K562 (cell line): ENCODE results near the gene SCAPER. TPM values are rescaled to one million over a fixed set of nuclear protein-coding genes. Genes with fewer than 3 reads are reported as not detected.

Experiments
- ATAC-seq: fragments of 200-7000 bp; cut with Tn5 transposase; 3 replicates; pipeline ENCODE4 v1.9.1; 2020; ENCODE audit warnings: moderate library complexity
- BruUV-seq: library from RNA; stranded (reverse); fragments of 400-500 nt; replicated peaks from 2 replicates; lab custom pipeline; 2021; lab: Mats Ljungman, UMichigan
- CTCF ChIA-PET: fragments of 300-600 bp; formaldehyde crosslinking; extraction: SDS; loops from one replicate; lab custom pipeline; 2021; ENCODE audit warnings: low intra/inter-chr PET ratio; lab: Yijun Ruan, JAX
- POLR2A ChIA-PET: fragments of 300-600, 350-650 bp; sonication (Branson Sonifier 250); formaldehyde crosslinking; extraction: SDS; loops from one replicate; lab custom pipeline; 2021; ENCODE audit warnings: antibody characterized with exemption, inconsistent platforms; lab: Yijun Ruan, JAX
- DNase-seq, 4 experiments: peaks; one replicate each; pipeline versions ENCODE4 v3.0.0 to v3.0.0-alpha.2; 2011 to 2018; ENCODE audit warnings: low spot score in 3 of 4, mixed read lengths in 3 of 4; ENCODE audit errors: extremely low read depth in 1 of 4
- FAIRE-seq: peaks from 2 replicates; lab custom pipeline; 2011; peaks lifted over from hg19 to GRCh38; lab: Jason Lieb, UNC
- H2AFZ ChIP-seq: 2 replicates; pipeline ENCODE4 v1.6.0; 2011; ENCODE audit warnings: low read depth, low read length, control low read depth, inconsistent platforms
- H3K27ac ChIP-seq: fragments of 200-600 bp; 3 replicates; pipeline ENCODE4 v1.8.0; 2011; ENCODE audit warnings: low read depth, mild to moderate bottlenecking, control low read depth, inconsistent platforms, low read length, moderate library complexity, mixed read lengths; ENCODE audit errors: extremely low read depth
- H3K27me3 ChIP-seq, 2 experiments: fragments of 300-600 bp in 1 of 2; 2 replicates in 1 of 2; 3 replicates in 1 of 2; pipeline versions ENCODE4 v1.6.0 to v1.8.0; 2011; ENCODE audit warnings: inconsistent platforms in 2 of 2, low read length in 2 of 2, mild to moderate bottlenecking in 1 of 2, mixed read lengths in 1 of 2, moderate library complexity in 1 of 2; ENCODE audit not compliant: control insufficient read depth in 2 of 2, insufficient read depth in 2 of 2
- H3K36me3 ChIP-seq: fragments of 300-600 bp; 3 replicates; pipeline ENCODE4 v1.8.0; 2011; ENCODE audit warnings: mild to moderate bottlenecking, low read length, inconsistent platforms; ENCODE audit not compliant: control insufficient read depth, insufficient read depth
- H3K4me1 ChIP-seq, 2 experiments: fragments of 200-600 bp in 1 of 2; replicated peaks in 1 of 2; 2 replicates in 1 of 2; 3 replicates in 1 of 2; pipeline versions ENCODE4 v1.5.1 to v1.8.0; 2011; ENCODE audit warnings: inconsistent platforms in 2 of 2, low read length in 2 of 2, mild to moderate bottlenecking in 1 of 2, mixed read lengths in 1 of 2, moderate library complexity in 1 of 2; ENCODE audit not compliant: control insufficient read depth in 2 of 2, insufficient read depth in 2 of 2
- H3K4me2 ChIP-seq: 2 replicates; pipeline ENCODE4 v1.6.1; 2011; ENCODE audit warnings: low read length, control low read depth, inconsistent platforms, mixed read lengths; ENCODE audit not compliant: insufficient read depth
- H3K4me3 ChIP-seq: fragments of 200-600 bp; sonication (generic), shearing (Covaris generic); 2 replicates; pipeline ENCODE4 v1.5.1; 2016; ENCODE audit warnings: control low read depth, inconsistent platforms
- H3K79me2 ChIP-seq: fragments of 200-600 bp; 3 replicates; pipeline ENCODE4 v1.8.0; 2011; ENCODE audit warnings: low read length, inconsistent platforms; ENCODE audit not compliant: control insufficient read depth, insufficient read depth
- H3K9ac ChIP-seq, 2 experiments: 2 replicates each; pipeline versions ENCODE4 v1.6.0 to v1.6.1; 2011; ENCODE audit warnings: low read depth in 2 of 2, low read length in 2 of 2, control low read depth in 1 of 2, inconsistent platforms in 1 of 2, mild to moderate bottlenecking in 1 of 2, mixed read lengths in 1 of 2; ENCODE audit not compliant: insufficient read depth in 1 of 2
- H3K9me1 ChIP-seq: one replicate; pipeline ENCODE4 v1.6.0; 2011; ENCODE audit warnings: inconsistent platforms, mild to moderate bottlenecking, low read length, moderate library complexity; ENCODE audit not compliant: control insufficient read depth, insufficient read depth
- H3K9me3 ChIP-seq: replicated peaks from 2 replicates; pipeline ENCODE4 v1.5.1; 2011; ENCODE audit warnings: low read depth, low read length, inconsistent platforms; ENCODE audit not compliant: control insufficient read depth, insufficient read depth
- H4K20me1 ChIP-seq: replicated peaks from 2 replicates; pipeline ENCODE4 v1.6.1; 2011; ENCODE audit warnings: low read length, inconsistent platforms, mixed read lengths; ENCODE audit not compliant: control insufficient read depth, insufficient read depth
- CEBPG ChIP-seq, 3 experiments: fragments of 200-800 bp in 1 of 3; sonication (Bioruptor generic) in 1 of 3; sonication (generic) in 1 of 3; formaldehyde crosslinking in 1 of 3; IDR thresholded peaks in 2 of 3; conservative IDR thresholded peaks in 1 of 3; 2 replicates each; pipeline versions ENCODE4 v1.6.1 to v1.8.0; 2016 to 2022; ENCODE audit warnings: missing compliant biosample characterization in 2 of 3, missing genetic modification characterization in 2 of 3, mild to moderate bottlenecking in 1 of 3, missing genetic modification reagents in 1 of 3
- JUND ChIP-seq, 2 experiments: IDR thresholded peaks; 2 replicates in 1 of 2; 3 replicates in 1 of 2; pipeline ENCODE4 v1.6.1; 2011; ENCODE audit warnings: borderline replicate concordance in 2 of 2, low read depth in 2 of 2, low read length in 2 of 2, improper control_type of control experiment in 1 of 2, missing biosample characterization in 1 of 2, missing genetic modification characterization in 1 of 2, missing genetic modification reagents in 1 of 2
- ZNF121 ChIP-seq: sonication (generic); formaldehyde crosslinking; conservative IDR thresholded peaks from 2 replicates; pipeline ENCODE4 v1.8.0; 2022; ENCODE audit warnings: missing genetic modification reagents
- WGBS: fragments of 100-300 bp; shearing (Covaris generic); methylation state at CpG from one replicate; pipeline ENCODE4 v1.1.6; 2016; ENCODE audit warnings: low coverage, mixed read lengths; ENCODE audit not compliant: insufficient coverage; ENCODE audit errors: missing lambda C conversion rate; 5-methylcytosine and 5-hydroxymethylcytosine counted together
- in situ Hi-C: fragments of 300-500 bp; cut with MboI; formaldehyde crosslinking; loops from 4 replicates; pipeline ENCODE4 v1.15.0; 2018; ENCODE audit warnings: inconsistent platforms, mixed read lengths
- intact Hi-C: fragments of 100-400 bp; cut with micrococcal nuclease; formaldehyde crosslinking; loops from 2 replicates; pipeline ENCODE4 v1.14.2; 2022
- polyA plus RNA-seq, 8 experiments: library from polyadenylated mRNA; depleted of rRNA in 4 of 8; stranded (reverse) in 5 of 8; unstranded in 3 of 8; fragments of >200 nt; fragmentation: Nextera tagmentation in 2 of 8; fragmentation: Illumina TruSeq in 1 of 8; extraction: Ambion mirVana in 2 of 8; extraction: Trizol in 1 of 8; gene quantifications; 2 replicates each; pipeline versions ENCODE4 v1.2.1 to v1.2.3, GENCODE V29; 2011 to 2014; ENCODE audit warnings: inconsistent platforms in 1 of 8, missing spikeins in 1 of 8
- total RNA-seq, 7 experiments: library from RNA; depleted of rRNA in 6 of 7; stranded (reverse); fragments of >200 nt in 6 of 7; fragmentation: Illumina TruSeq in 2 of 7; extraction: Trizol in 2 of 7; gene quantifications; 2 replicates each; pipeline versions ENCODE4 v1.2.1 to v1.2.3, GENCODE V29; 2011 to 2021; ENCODE audit warnings: low replicate concordance in 1 of 7
- TF ChIP-seq, protein P1 (sequence below), 2 experiments: fragments of 450-650 bp in 1 of 2; sonication (generic) in 1 of 2; formaldehyde crosslinking in 1 of 2; IDR thresholded peaks in 1 of 2; conservative IDR thresholded peaks in 1 of 2; 2 replicates each; pipeline versions ENCODE4 v1.6.1 to v1.8.1; 2016 to 2023; ENCODE audit warnings: mild to moderate bottlenecking in 2 of 2, moderate library complexity in 2 of 2, inconsistent platforms in 1 of 2, missing genetic modification reagents in 1 of 2
- TF ChIP-seq, protein P2 (sequence below): conservative IDR thresholded peaks from 2 replicates; pipeline ENCODE4 v1.6.1; 2011; ENCODE audit warnings: low read depth, mild to moderate bottlenecking, low read length; ENCODE audit not compliant: control insufficient read depth
- TF ChIP-seq, protein P3 (sequence below), 2 experiments: fragments of 450-650 bp; IDR thresholded peaks; 2 replicates each; pipeline ENCODE4 v1.6.1; 2016

SCAPER gene
- total and polyA plus RNA-seq, 9 of the 15 experiments (the other 6 are each of a cell fraction or from before 2014, with no cell fraction given): 1.3 to 5.7 (median 3.2) TPM

DNA sequence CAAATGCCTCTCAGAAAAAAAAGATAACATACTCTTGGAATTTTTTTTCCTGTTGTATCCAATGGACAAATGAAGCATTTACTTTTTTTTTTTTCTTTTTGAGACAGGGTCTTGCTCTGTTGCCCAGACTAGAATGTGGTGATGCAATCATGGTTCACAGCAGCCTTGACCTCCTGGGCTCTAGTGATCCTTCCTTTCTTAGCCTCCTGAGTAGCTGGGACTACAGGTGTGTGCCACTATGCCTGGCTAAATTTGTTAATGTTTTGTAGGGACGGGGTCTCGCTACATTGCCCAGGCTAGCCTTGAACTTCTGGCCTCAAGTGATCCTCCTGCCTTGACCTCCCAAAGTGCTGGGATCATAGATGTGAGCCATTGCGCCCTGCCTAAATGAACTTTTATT, 401.3 kb downstream of the SCAPER start:
- Histone ChIP-seq H2AFZ (no peak overlapping the region), H4K20me1 (no peaks in the 10 kb centered on the region), H3K4me3 (no peak overlapping the region), H3K9me1 (no peaks in the 10 kb centered on the region), H3K9me3 (no peaks in the 10 kb centered on the region), H3K79me2 (no peaks in the 10 kb centered on the region), H3K36me3 (no peaks in the 10 kb centered on the region), H3K9ac (no peak overlapping the region), H3K4me2 (no peak overlapping the region), H3K4me1 (no peaks in the 10 kb centered on the region), H3K27ac (no peak overlapping the region), H3K27me3 (no peaks in the 10 kb centered on the region)
- TF ChIP-seq, protein P1, sequence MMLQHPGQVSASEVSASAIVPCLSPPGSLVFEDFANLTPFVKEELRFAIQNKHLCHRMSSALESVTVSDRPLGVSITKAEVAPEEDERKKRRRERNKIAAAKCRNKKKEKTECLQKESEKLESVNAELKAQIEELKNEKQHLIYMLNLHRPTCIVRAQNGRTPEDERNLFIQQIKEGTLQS (IDR thresholded peaks at IDR 0.05): peak; percentile 30; the same call in 1 of the 2 replicates
- TF ChIP-seq, protein P1 (CRISPR knock-in tag; conservative IDR thresholded peaks at IDR 0.05): no peak
- TF ChIP-seq JUND (IDR thresholded peaks at IDR 0.05; ENCODE audit: borderline replicate concordance, low read depth, low read length) (no peak), JUND (tag; IDR thresholded peaks at IDR 0.05; ENCODE audit: borderline replicate concordance, low read depth, low read length) (no peak), ZNF121 (CRISPR knock-in tag) (peak; percentile 26; the same call in 1 of the 2 replicates), CEBPG (CRISPR knock-in tag; IDR thresholded peaks at IDR 0.05) (no peak), CEBPG (tag; conservative IDR thresholded peaks at IDR 0.05 in 1 of 2, IDR thresholded peaks at IDR 0.05 in 1 of 2) (0 out of 4 replicates have a peak, but pooled peaks of 1 of the 2 experiments have one; percentile 14)
- TF ChIP-seq, protein P2, sequence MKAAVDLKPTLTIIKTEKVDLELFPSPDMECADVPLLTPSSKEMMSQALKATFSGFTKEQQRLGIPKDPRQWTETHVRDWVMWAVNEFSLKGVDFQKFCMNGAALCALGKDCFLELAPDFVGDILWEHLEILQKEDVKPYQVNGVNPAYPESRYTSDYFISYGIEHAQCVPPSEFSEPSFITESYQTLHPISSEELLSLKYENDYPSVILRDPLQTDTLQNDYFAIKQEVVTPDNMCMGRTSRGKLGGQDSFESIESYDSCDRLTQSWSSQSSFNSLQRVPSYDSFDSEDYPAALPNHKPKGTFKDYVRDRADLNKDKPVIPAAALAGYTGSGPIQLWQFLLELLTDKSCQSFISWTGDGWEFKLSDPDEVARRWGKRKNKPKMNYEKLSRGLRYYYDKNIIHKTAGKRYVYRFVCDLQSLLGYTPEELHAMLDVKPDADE: no peak
- TF ChIP-seq, protein P3, sequence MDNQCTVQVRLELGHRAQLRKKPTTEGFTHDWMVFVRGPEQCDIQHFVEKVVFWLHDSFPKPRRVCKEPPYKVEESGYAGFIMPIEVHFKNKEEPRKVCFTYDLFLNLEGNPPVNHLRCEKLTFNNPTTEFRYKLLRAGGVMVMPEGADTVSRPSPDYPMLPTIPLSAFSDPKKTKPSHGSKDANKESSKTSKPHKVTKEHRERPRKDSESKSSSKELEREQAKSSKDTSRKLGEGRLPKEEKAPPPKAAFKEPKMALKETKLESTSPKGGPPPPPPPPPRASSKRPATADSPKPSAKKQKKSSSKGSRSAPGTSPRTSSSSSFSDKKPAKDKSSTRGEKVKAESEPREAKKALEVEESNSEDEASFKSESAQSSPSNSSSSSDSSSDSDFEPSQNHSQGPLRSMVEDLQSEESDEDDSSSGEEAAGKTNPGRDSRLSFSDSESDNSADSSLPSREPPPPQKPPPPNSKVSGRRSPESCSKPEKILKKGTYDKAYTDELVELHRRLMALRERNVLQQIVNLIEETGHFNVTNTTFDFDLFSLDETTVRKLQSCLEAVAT (IDR thresholded peaks at IDR 0.05): no peak
- intact Hi-C loops (no loop called here), in situ Hi-C loops (no loop called here)
- ChIA-PET CTCF (no interaction called here), POLR2A (no interaction called here)
- WGBS: 0% methylated on average over 3 of the region's 3 CpGs
- FAIRE-seq: no peak
- no peak for DNase-seq
- no TSS peak for BruUV-seq
- ATAC-seq: no peak
